A673 (cell line): Measurements from ENCODE around the gene TPM3.

Experiments
- CTCF ChIP-seq: fragments of 300-800, 200-600 bp; sonication (generic); conservative IDR thresholded peaks from 2 replicates; pipeline ENCODE4 v1.5.1; 2017; ENCODE audit warnings: low read depth, mild to moderate bottlenecking, antibody characterized with exemption, low read length, moderate library complexity, mixed read lengths
- EZH2 ChIP-seq: fragments of 200-600 bp; sonication (generic); IDR thresholded peaks from 2 replicates; pipeline ENCODE4 v1.6.1; 2017; ENCODE audit warnings: borderline replicate concordance, low read depth, mild to moderate bottlenecking, mixed read lengths, antibody characterized with exemption, low read length; ENCODE audit not compliant: poor library complexity, severe bottlenecking

- TF ChIP-seq CTCF = no peak
- TF ChIP-seq EZH2 = no peak
Observed at GRCh38 chr1:154151311-154151710, 40.6 kb downstream of the TPM3 start.
